GM12891 (cell line): ENCODE data around the gene CXXC4.

Experiments
- PAX5 ChIP-seq: IDR thresholded peaks from 2 replicates; pipeline ENCODE4 v1.6.1; 2011; ENCODE audit warnings: low read length, moderate library complexity, mild to moderate bottlenecking; ENCODE audit not compliant: insufficient read depth, severe bottlenecking
- POLR2A ChIP-seq: IDR thresholded peaks from 2 replicates; pipeline ENCODE4 v1.6.1; 2011; ENCODE audit warnings: low read depth, low read length, control low read depth
- POLR2AphosphoS5 ChIP-seq: IDR thresholded peaks from 2 replicates; pipeline ENCODE4 v1.6.1; 2011; ENCODE audit warnings: low read depth, low read length, control low read depth

GRCh38 chr4:104451573-104451972 lies 43.1 kb downstream of the CXXC4 start:
- TF ChIP-seq POLR2AphosphoS5 (no peak), POLR2A (no peak), PAX5 (no peak)
